GM23248 (cell line): ENCODE measurements around the gene SCGB1D4. TPM values are rescaled to one million over a fixed set of nuclear protein-coding genes. Genes with fewer than 3 reads are reported as not detected.
A peak's percentile ranks its signal among the peaks of the same experiment; 100 is the strongest.

ENCODE experiments used
- DNase-seq: peaks from one replicate; pipeline ENCODE4 v3.0.0-alpha.2; 2015
- H2AFZ ChIP-seq: fragments of 200-600 bp; sonication (generic); 2 replicates; pipeline ENCODE4 v1.6.1; 2016; ENCODE audit warnings: antibody characterized with exemption
- H3F3A ChIP-seq: fragments of 200-600 bp; sonication (generic); 2 replicates; pipeline ENCODE4 v1.6.1; 2016; ENCODE audit warnings: mild to moderate bottlenecking, antibody characterized with exemption, mixed run types; ENCODE audit not compliant: insufficient read depth
- H3K27ac ChIP-seq: fragments of 200-600 bp; sonication (generic); 2 replicates; pipeline ENCODE4 v1.5.1; 2016; ENCODE audit warnings: mild to moderate bottlenecking
- H3K27me3 ChIP-seq: fragments of 200-600 bp; sonication (generic); replicated peaks from 2 replicates; pipeline ENCODE4 v1.6.1; 2016; ENCODE audit warnings: mild to moderate bottlenecking; ENCODE audit not compliant: insufficient read depth
- H3K36me3 ChIP-seq: fragments of 200-600 bp; sonication (generic); 2 replicates; pipeline ENCODE4 v1.6.1; 2016; ENCODE audit warnings: low read depth, mild to moderate bottlenecking
- H3K4me1 ChIP-seq: fragments of 200-600 bp; sonication (generic); 2 replicates; pipeline ENCODE4 v1.6.1; 2016; ENCODE audit warnings: mild to moderate bottlenecking; ENCODE audit not compliant: insufficient read depth
- H3K4me2 ChIP-seq: fragments of 200-600 bp; sonication (generic); one replicate; pipeline ENCODE4 v1.6.1; 2016; ENCODE audit warnings: mild to moderate bottlenecking; ENCODE audit not compliant: unreplicated experiment
- H3K4me3 ChIP-seq: fragments of 200-600 bp; sonication (generic); 2 replicates; pipeline ENCODE4 v1.5.1; 2016; ENCODE audit warnings: mild to moderate bottlenecking
- H3K79me2 ChIP-seq: fragments of 200-600 bp; sonication (generic); 2 replicates; pipeline ENCODE4 v1.6.1; 2016; ENCODE audit warnings: mild to moderate bottlenecking; ENCODE audit not compliant: insufficient read depth
- H3K9ac ChIP-seq: fragments of 200-600 bp; sonication (generic); 2 replicates; pipeline ENCODE4 v1.6.1; 2016; ENCODE audit warnings: mild to moderate bottlenecking
- H3K9me2 ChIP-seq: fragments of 200-600 bp; sonication (generic); 2 replicates; pipeline ENCODE4 v1.6.1; 2016; ENCODE audit warnings: mixed run types, mild to moderate bottlenecking, moderate library complexity; ENCODE audit not compliant: insufficient read depth
- H3K9me3 ChIP-seq: fragments of 200-600 bp; sonication (generic); one replicate; pipeline ENCODE4 v1.6.1; 2017; ENCODE audit warnings: low read depth
- H4K20me1 ChIP-seq: fragments of 200-600 bp; sonication (generic); 2 replicates; pipeline ENCODE4 v1.6.0; 2016; ENCODE audit not compliant: insufficient read depth
- EZH2 ChIP-seq: fragments of 200-600 bp; sonication (generic); IDR thresholded peaks from 2 replicates; pipeline ENCODE4 v1.6.1; 2018; ENCODE audit warnings: antibody characterized with exemption, mild to moderate bottlenecking; ENCODE audit not compliant: insufficient read depth, poor library complexity, severe bottlenecking
- EZH2phosphoT487 ChIP-seq: fragments of 200-600 bp; sonication (generic); IDR thresholded peaks from 2 replicates; pipeline ENCODE4 v1.6.1; 2018; ENCODE audit warnings: antibody characterized with exemption, moderate library complexity, mild to moderate bottlenecking, low read depth; ENCODE audit not compliant: insufficient read depth
- WGBS, 2 experiments: methylation state at CpG; one replicate each; pipeline ENCODE4 v1.1.6; 2015 to 2017; ENCODE audit warnings: low lambda C conversion rate in 2 of 2, low coverage in 1 of 2; ENCODE audit errors: missing lambda C conversion rate in 2 of 2; 5-methylcytosine and 5-hydroxymethylcytosine counted together
- in situ Hi-C: fragments of 300-500 bp; cut with MboI; formaldehyde crosslinking; loops from 2 replicates; pipeline ENCODE4 v1.15.0; 2020
- polyA plus RNA-seq: library from polyadenylated mRNA; unstranded; fragments of >200 nt; fragmentation: Nextera tagmentation; extraction: Ambion mirVana; gene quantifications from 2 replicates; pipeline ENCODE4 v1.2.1, GENCODE V29; 2016
- total RNA-seq: library from RNA; depleted of rRNA; stranded (reverse); fragments of >200 nt; shearing (Covaris generic); gene quantifications from 2 replicates; pipeline ENCODE4 v1.2.3, GENCODE V29; 2014

SCGB1D4 gene
- total and polyA plus RNA-seq, 2 experiments from 2014 or later: not detected

DNA sequence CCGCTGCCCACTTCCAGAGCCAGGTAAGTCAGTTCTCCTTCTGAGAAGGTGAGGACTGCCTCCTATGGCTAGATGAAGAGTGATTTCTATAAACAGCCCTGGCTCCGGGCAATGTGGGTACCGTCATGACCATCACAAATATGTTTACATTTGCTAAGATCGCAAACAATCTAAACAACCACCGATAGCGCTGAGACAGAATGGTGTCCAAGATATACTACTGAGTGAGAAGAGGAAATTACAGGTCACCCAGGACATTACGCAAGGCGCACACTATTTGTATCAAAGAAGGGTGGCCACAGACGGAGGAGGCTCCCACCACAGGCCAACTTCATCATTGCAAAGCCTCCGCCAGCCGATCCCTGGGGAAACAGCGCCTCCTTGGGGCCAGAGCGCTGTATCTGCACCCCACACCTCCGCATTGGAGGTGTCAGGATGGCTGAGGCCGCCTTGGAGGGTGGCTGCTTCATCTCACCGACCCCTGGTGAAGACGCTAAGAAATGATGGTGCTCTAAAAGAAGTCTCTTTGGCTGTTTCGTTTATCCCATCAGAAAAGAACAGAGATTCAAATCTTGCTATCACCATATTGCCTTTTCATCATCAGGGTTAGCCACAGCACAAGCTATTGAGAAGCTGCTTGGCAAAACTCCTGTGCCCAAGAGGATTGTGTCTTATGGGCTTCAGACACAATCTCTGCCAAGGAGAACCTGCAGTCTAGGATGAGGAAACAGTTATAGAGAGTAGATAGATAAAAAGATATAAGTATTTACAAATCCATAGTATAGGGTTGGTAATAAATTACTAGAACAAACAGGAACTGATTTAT lies 26.1 kb upstream of the SCGB1D4 start:
- H3K79me2 ChIP-seq: no peaks in the 10 kb centered on the region
- H3K27ac ChIP-seq: no peak overlapping the region
- TF ChIP-seq EZH2 (no peak), EZH2phosphoT487 (no peak)
- H3K36me3 ChIP-seq: no peaks in the 10 kb centered on the region
- no peak overlapping the region for H3K9ac ChIP-seq
- in situ Hi-C loops: no loop called here
- no peaks in the 10 kb centered on the region for H3K9me3 ChIP-seq
- H3K4me1 ChIP-seq: no peaks in the 10 kb centered on the region
- no peaks in the 10 kb centered on the region for H3K9me2 ChIP-seq
- H3K4me3 ChIP-seq: no peak overlapping the region
- DNase-seq: peak; percentile 53
- H3K27me3 ChIP-seq: 0 out of 2 replicates have a peak, but pooled peaks cover 4% of the 10 kb centered on the region
- no peak overlapping the region for H3K4me2 ChIP-seq
- H4K20me1 ChIP-seq: no peaks in the 10 kb centered on the region
- H2AFZ ChIP-seq: no peak overlapping the region
- WGBS, 2 experiments: 43 to 44% methylated on average over 18 of the region's 18 CpGs
- no peaks in the 10 kb centered on the region for H3F3A ChIP-seq

DNA sequence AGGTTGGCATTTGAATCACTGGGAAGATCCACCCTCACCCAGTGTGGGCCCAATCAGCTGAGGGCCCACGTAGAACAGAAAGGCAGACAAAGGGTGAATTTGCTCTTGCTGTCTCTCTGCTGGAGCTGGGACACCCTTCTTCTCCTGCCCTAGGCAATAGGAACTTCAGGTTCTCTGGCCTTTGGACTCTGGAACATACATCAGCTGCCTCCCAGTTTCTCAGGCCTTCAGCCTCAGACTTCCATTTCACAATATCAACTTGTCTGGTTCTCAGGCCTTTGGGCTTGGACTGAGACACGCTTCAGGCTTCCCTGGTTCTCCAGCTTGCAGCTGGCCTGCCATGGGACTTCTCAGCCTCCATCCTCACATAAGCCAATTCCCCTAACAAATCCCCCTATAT lies 23.6 kb upstream of the SCGB1D4 start:
- no peaks in the 10 kb centered on the region for H3K79me2 ChIP-seq
- in situ Hi-C loops: no loop called here
- H3K36me3 ChIP-seq: no peaks in the 10 kb centered on the region
- no peaks in the 10 kb centered on the region for H3F3A ChIP-seq
- WGBS, 2 experiments: 31 to 32% methylated on average over 2 of the region's 2 CpGs
- no peak overlapping the region for H2AFZ ChIP-seq
- DNase-seq: no peak
- H3K9me2 ChIP-seq: no peaks in the 10 kb centered on the region
- no peaks in the 10 kb centered on the region for H3K4me1 ChIP-seq
- no peaks in the 10 kb centered on the region for H4K20me1 ChIP-seq
- H3K27me3 ChIP-seq: peaks cover 4% of the 10 kb centered on the region; the same call in 1 of the 2 replicates
- H3K27ac ChIP-seq: no peak overlapping the region
- no peak overlapping the region for H3K4me3 ChIP-seq
- no peak for TF ChIP-seq EZH2
- no peak for TF ChIP-seq EZH2phosphoT487
- no peaks in the 10 kb centered on the region for H3K9me3 ChIP-seq
- no peak overlapping the region for H3K9ac ChIP-seq
- H3K4me2 ChIP-seq: no peak overlapping the region

DNA sequence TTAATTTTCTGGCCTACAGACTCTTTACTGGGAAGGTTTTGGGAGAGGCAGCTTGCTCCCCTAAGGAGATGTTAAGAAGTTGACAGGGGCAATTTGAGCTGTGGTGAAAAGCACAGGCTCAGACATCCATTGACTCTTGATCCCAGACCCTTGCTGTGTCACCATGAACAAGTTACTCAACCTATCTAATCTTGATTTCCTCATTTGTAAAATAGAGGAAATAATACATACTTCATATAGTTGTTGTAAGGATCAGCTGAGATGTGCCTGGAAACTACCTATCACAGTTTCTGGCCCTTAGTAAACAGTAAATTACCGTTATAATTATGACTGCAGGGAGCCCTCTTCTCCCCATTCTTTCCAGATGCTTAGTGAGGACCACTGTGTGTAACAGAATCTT lies 16.6 kb upstream of the SCGB1D4 start:
- 56 to 69% methylated on average over 1 of the region's 1 CpG for WGBS, 2 experiments

DNA sequence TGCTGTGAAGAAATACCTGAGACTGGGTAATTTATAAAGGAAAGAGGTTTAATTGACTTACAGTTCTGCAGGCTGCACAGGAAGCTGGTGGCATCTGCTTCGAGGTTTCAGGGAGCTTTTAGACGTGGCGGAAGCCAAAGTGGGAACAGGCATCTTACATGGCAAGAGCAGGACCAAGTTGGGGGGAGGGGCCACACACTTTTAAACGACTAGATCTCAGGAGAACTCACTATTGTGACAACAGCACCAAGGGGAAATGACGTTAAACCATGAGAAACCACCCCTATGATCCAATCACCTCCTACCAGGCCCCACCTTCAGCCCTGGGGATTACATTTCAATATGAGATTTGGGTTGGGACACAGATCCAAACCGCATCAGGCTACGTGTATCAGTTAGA lies 11.1 kb upstream of the SCGB1D4 start:
- in situ Hi-C loops: no loop called here
- 31 to 35% methylated on average over 7 of the region's 7 CpGs for WGBS, 2 experiments

More for the DNA sequence above, 16.6 kb upstream of the SCGB1D4 start:
- Histone ChIP-seq H3K79me2 (no peaks in the 10 kb centered on the region), H3K9me2 (no peaks in the 10 kb centered on the region), H3K9me3 (no peaks in the 10 kb centered on the region), H3K27ac (no peak overlapping the region), H3K4me2 (no peak overlapping the region), H3F3A (no peaks in the 10 kb centered on the region), H3K36me3 (no peaks in the 10 kb centered on the region), H3K27me3 (peaks cover 33% of the 10 kb centered on the region), H3K4me1 (no peaks in the 10 kb centered on the region), H4K20me1 (no peaks in the 10 kb centered on the region), H3K9ac (no peak overlapping the region), H2AFZ (no peak overlapping the region), H3K4me3 (no peak overlapping the region)
- TF ChIP-seq EZH2: no peak
- TF ChIP-seq EZH2phosphoT487: no peak
- in situ Hi-C loops: no loop called here
- DNase-seq: no peak

More for the DNA sequence above, 11.1 kb upstream of the SCGB1D4 start:
- Histone ChIP-seq H3K9ac (no peak overlapping the region), H3K27me3 (peaks cover 19% of the 10 kb centered on the region; the same call in 1 of the 2 replicates), H3K4me3 (no peak overlapping the region), H3K79me2 (no peaks in the 10 kb centered on the region), H3K27ac (no peak overlapping the region), H3F3A (no peaks in the 10 kb centered on the region), H3K4me1 (no peaks in the 10 kb centered on the region), H2AFZ (no peak overlapping the region), H3K4me2 (no peak overlapping the region), H3K9me3 (no peaks in the 10 kb centered on the region), H3K36me3 (no peaks in the 10 kb centered on the region), H4K20me1 (no peaks in the 10 kb centered on the region), H3K9me2 (no peaks in the 10 kb centered on the region)
- no peak for DNase-seq
- TF ChIP-seq EZH2phosphoT487: no peak
- no peak for TF ChIP-seq EZH2
